Measurements from ENCODE around the gene CDK5. TPM values are rescaled to one million over a fixed set of nuclear protein-coding genes. Genes with fewer than 3 reads are reported as not detected.
A peak's percentile ranks its signal among the peaks of the same experiment; 100 is the strongest.

The CDK5 gene
- total RNA-seq, 3 donors from 2014 or later, result 5.2 to 8.8 (median 8.6) TPM

GRCh38 chr7:151024435-151025056 is 33.2 kb downstream of the CDK5 start, which contains the start of gene ATG9B:
TSS of gene ATG9B (minus strand) at chr7:151024494. CDS start at chr7:151024423, 71 bp downstream.
- DNase-seq (ENCODE audit: low spot score in 2 of 2), result no peak
- no peak within 1 kb of the TSS for H3K4me3 ChIP-seq
- H3K27ac ChIP-seq, result no peak within 1 kb of the TSS
- intact Hi-C loops (cut with DNase I; ENCODE audit: low total_unique reads), result no loop called here
- no peak for TF ChIP-seq POLR2A (IDR thresholded peaks at IDR 0.05)
- no peak for TF ChIP-seq CTCF (IDR thresholded peaks at IDR 0.05)
- TF ChIP-seq POLR2AphosphoS5 (IDR thresholded peaks at IDR 0.05), result no peak
- H3K9me3 ChIP-seq, result no peaks in the 10 kb centered on the region
- H3K27me3 ChIP-seq, result no peaks in the 10 kb centered on the region
- H3K36me3 ChIP-seq, result no peaks in the 10 kb centered on the region
- no peaks in the 10 kb centered on the region for H3K4me1 ChIP-seq

- no peak for DNase-seq (ENCODE audit: low spot score in 2 of 2)
- intact Hi-C loops (cut with DNase I; ENCODE audit: low total_unique reads), result no loop called here
- H3K4me1 ChIP-seq, result peaks cover 2 to 9% of the 10 kb centered on the region in 2 donors
- peaks cover 6 to 11% of the 10 kb centered on the region in 2 donors for H3K27me3 ChIP-seq
- H3K27ac ChIP-seq, result no peak overlapping the region
- H3K9me3 ChIP-seq, result no peaks in the 10 kb centered on the region
- TF ChIP-seq POLR2AphosphoS5 (IDR thresholded peaks at IDR 0.05) (no peak), CTCF (IDR thresholded peaks at IDR 0.05) (no peak), POLR2A (IDR thresholded peaks at IDR 0.05) (no peak)
- no peak overlapping the region for H3K4me3 ChIP-seq
- no peaks in the 10 kb centered on the region for H3K36me3 ChIP-seq
These were observed 34.5 kb downstream of the CDK5 start for GRCh38 chr7:151023232-151023631.

- H3K27me3 ChIP-seq, result peaks cover 6 to 37% of the 10 kb centered on the region in 2 donors
- H3K27ac ChIP-seq, result no peak overlapping the region
- no peak for DNase-seq (ENCODE audit: low spot score in 2 of 2)
- H3K36me3 ChIP-seq, result no peaks in the 10 kb centered on the region
- H3K9me3 ChIP-seq, result no peaks in the 10 kb centered on the region
- TF ChIP-seq POLR2A (IDR thresholded peaks at IDR 0.05) (no peak), POLR2AphosphoS5 (IDR thresholded peaks at IDR 0.05) (no peak), CTCF (IDR thresholded peaks at IDR 0.05) (no peak)
- H3K4me3 ChIP-seq, result no peak overlapping the region
- peaks cover 8 to 10% of the 10 kb centered on the region in 2 donors for H3K4me1 ChIP-seq
- intact Hi-C loops (cut with DNase I; ENCODE audit: low total_unique reads), result no loop called here
These were observed 37.5 kb downstream of the CDK5 start for GRCh38 chr7:151020231-151020630.

GRCh38 chr7:151019130-151019447 is 38.6 kb downstream of the CDK5 start:
- Histone ChIP-seq H3K4me1 (peaks cover 8 to 10% of the 10 kb centered on the region in 2 donors), H3K4me3 (peak overlapping the region in 2 of 3 donors; percentile 34 to 64), H3K27me3 (peaks cover 6 to 37% of the 10 kb centered on the region in 2 donors), H3K9me3 (no peaks in the 10 kb centered on the region), H3K36me3 (no peaks in the 10 kb centered on the region), H3K27ac (no peak overlapping the region)
- no peak for DNase-seq (ENCODE audit: low spot score in 2 of 2)
- intact Hi-C loops (cut with DNase I; ENCODE audit: low total_unique reads), result loop anchor here (10.0 kb wide), 1 partner anchor 96 kb away; no protein-coding TSS in a partner anchor
- TF ChIP-seq CTCF (IDR thresholded peaks at IDR 0.05), result no peak
- no peak for TF ChIP-seq POLR2A (IDR thresholded peaks at IDR 0.05)
- no peak for TF ChIP-seq POLR2AphosphoS5 (IDR thresholded peaks at IDR 0.05)

- no peak for DNase-seq (ENCODE audit: low spot score in 2 of 2)
- Histone ChIP-seq H3K4me3 (peak overlapping the region in 2 of 3 donors; percentile 34 to 64), H3K27me3 (peaks cover 6 to 38% of the 10 kb centered on the region in 2 donors), H3K9me3 (no peaks in the 10 kb centered on the region), H3K27ac (no peak overlapping the region), H3K36me3 (no peaks in the 10 kb centered on the region), H3K4me1 (peaks cover 8 to 10% of the 10 kb centered on the region in 2 donors)
- no peak for TF ChIP-seq POLR2A (IDR thresholded peaks at IDR 0.05)
- TF ChIP-seq CTCF (IDR thresholded peaks at IDR 0.05), result no peak
- TF ChIP-seq POLR2AphosphoS5 (IDR thresholded peaks at IDR 0.05), result no peak
- intact Hi-C loops (cut with DNase I; ENCODE audit: low total_unique reads), result loop anchor here (10.0 kb wide), 1 partner anchor 96 kb away; no protein-coding TSS in a partner anchor
These were observed 39.1 kb downstream of the CDK5 start for GRCh38 chr7:151018421-151019129.

Data from breast epithelium (tissue), 4 donors.